Measurements from ENCODE around the gene DLGAP1. TPM values are rescaled to one million over a fixed set of nuclear protein-coding genes. Genes with fewer than 3 reads are reported as not detected.

The DLGAP1 gene
- total RNA-seq, 1 donor from 2014 or later = 3.7 TPM

DNA sequence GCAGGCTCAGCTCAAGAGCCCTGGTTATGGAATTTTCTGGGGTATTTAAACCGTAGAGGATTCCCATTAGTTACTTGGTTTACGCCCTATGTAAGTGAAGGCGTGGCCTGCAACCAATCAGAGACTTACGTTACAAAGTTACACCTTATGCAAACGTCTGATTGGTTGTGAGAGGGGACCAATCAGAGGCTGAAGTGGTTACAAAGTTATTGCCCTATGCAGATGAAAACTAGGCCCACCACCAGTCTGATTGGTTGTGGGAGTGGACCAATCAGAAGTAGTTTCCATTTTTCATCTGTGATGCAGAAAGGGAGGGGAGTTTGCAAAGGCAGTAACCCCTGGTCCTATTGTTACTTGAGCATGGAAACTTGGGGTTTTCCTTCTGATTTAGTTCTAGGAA, 49.1 kb downstream of the DLGAP1 start:
- TF ChIP-seq, protein P1, sequence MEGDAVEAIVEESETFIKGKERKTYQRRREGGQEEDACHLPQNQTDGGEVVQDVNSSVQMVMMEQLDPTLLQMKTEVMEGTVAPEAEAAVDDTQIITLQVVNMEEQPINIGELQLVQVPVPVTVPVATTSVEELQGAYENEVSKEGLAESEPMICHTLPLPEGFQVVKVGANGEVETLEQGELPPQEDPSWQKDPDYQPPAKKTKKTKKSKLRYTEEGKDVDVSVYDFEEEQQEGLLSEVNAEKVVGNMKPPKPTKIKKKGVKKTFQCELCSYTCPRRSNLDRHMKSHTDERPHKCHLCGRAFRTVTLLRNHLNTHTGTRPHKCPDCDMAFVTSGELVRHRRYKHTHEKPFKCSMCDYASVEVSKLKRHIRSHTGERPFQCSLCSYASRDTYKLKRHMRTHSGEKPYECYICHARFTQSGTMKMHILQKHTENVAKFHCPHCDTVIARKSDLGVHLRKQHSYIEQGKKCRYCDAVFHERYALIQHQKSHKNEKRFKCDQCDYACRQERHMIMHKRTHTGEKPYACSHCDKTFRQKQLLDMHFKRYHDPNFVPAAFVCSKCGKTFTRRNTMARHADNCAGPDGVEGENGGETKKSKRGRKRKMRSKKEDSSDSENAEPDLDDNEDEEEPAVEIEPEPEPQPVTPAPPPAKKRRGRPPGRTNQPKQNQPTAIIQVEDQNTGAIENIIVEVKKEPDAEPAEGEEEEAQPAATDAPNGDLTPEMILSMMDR (conservative IDR thresholded peaks at IDR 0.05) = no peak
- no peak overlapping the region for H3K4me3 Mint-ChIP-seq
- H3K4me1 Mint-ChIP-seq (ENCODE audit: unreplicated experiment) = peaks cover 1% of the 10 kb centered on the region
- no peak for DNase-seq (ENCODE audit: extremely low spot score, unreplicated experiment)
- peaks cover 4% of the 10 kb centered on the region for H3K9me3 Mint-ChIP-seq
- H3K36me3 Mint-ChIP-seq = no peaks in the 10 kb centered on the region
- no peaks in the 10 kb centered on the region for H3K27me3 Mint-ChIP-seq
- no peak overlapping the region for H3K27ac Mint-ChIP-seq

DNA sequence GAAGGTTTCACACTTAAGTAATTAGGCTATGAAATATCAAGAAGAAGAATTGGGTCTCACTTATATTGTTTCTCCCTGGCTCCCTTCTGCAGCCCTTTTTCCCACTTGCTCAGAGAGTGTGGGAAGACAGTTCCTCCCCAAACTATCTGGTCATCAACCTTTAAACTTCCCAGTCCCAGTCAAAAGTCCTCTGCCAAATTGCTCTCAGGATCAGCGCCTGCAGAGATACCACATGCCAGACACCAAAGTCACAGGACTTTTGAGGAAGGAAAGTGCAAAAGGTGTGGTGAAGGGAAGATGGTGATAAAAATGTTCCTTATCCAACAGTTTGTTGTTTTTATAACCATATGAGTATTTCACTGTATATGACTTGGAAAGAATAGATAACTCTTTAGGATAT, 51.3 kb downstream of the DLGAP1 start:
- peaks cover 4% of the 10 kb centered on the region for H3K4me1 Mint-ChIP-seq (ENCODE audit: unreplicated experiment)

DNA sequence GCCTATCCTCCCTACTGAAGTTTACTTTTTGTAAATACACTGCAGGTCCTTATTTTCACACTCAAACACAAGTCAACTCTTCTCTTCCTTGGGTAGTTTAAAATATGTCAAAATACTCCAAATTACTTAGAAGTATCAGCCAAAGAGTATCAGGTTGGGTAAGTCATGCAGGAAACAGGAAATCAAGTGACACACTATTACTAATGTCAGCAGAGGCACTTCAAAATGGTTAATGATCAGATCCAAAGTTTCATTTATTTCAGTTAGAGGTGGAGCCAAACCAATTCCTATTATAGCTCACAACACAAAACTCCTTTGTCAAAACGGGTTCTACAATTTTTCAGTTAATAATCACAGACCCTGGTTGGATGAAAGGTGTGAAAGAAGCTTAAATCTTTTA, 54.2 kb downstream of the DLGAP1 start:
- H3K27me3 Mint-ChIP-seq = no peaks in the 10 kb centered on the region
- H3K27ac Mint-ChIP-seq = no peak overlapping the region
- DNase-seq (ENCODE audit: extremely low spot score, unreplicated experiment) = no peak
- peaks cover 4% of the 10 kb centered on the region for H3K9me3 Mint-ChIP-seq
- no peaks in the 10 kb centered on the region for H3K36me3 Mint-ChIP-seq
- peaks cover 7% of the 10 kb centered on the region for H3K4me1 Mint-ChIP-seq (ENCODE audit: unreplicated experiment)
- H3K4me3 Mint-ChIP-seq = no peak overlapping the region
- TF ChIP-seq, protein P1 (conservative IDR thresholded peaks at IDR 0.05) = no peak

More for the DNA sequence above, 51.3 kb downstream of the DLGAP1 start:
- Mint-ChIP-seq H3K36me3 (no peaks in the 10 kb centered on the region), H3K9me3 (peaks cover 4% of the 10 kb centered on the region), H3K27ac (no peak overlapping the region), H3K4me3 (no peak overlapping the region), H3K27me3 (no peaks in the 10 kb centered on the region)
- DNase-seq (ENCODE audit: extremely low spot score, unreplicated experiment) = no peak
- TF ChIP-seq, protein P1 (conservative IDR thresholded peaks at IDR 0.05) = no peak

DNA sequence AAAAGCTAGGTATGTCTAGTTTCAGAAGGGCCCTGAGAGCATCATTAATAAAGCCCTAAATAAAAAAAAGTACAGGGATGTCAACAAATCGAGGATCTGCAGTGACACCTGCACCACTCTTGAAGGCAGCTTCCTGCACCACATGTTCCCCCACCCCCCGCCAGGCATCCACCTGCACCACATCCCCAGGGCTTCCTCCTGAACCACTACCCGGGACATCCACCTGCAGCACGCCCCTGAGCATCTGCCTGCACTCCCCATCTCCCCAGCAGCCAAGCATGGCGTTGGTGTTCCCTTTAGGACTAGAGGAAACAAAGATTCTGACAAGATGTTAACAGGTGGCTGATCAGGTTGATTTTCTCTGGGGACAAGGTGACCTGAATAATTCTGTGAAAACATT, 55.2 kb downstream of the DLGAP1 start:
- Mint-ChIP-seq H3K27ac (no peak overlapping the region), H3K36me3 (no peaks in the 10 kb centered on the region), H3K27me3 (no peaks in the 10 kb centered on the region), H3K9me3 (no peaks in the 10 kb centered on the region), H3K4me1 (ENCODE audit: unreplicated experiment) (peaks cover 9% of the 10 kb centered on the region), H3K4me3 (no peak overlapping the region)
- DNase-seq (ENCODE audit: extremely low spot score, unreplicated experiment) = no peak
- TF ChIP-seq, protein P1 (conservative IDR thresholded peaks at IDR 0.05) = no peak

DNA sequence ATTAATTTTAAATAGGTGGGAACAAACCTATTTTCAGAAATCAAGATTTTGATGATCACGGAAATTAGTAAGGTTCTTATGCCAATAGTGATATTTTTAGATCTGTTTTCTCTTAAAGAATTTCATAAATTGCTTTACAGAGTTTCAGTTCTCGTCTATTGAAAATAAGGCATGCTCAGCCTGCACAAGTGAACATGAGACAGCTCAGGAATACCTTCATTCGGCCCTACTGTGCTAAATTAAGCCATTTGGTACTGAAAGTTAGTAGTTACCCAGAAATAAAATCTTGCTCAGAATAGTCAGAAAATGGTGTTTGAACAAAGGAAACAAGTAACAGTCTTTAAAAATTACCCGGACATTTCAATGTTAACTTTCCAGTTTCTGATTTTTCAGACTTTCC, 60.4 kb downstream of the DLGAP1 start:
- TF ChIP-seq, protein P1 (conservative IDR thresholded peaks at IDR 0.05) = no peak
- Mint-ChIP-seq H3K27ac (no peak overlapping the region), H3K4me3 (no peak overlapping the region), H3K4me1 (ENCODE audit: unreplicated experiment) (peaks cover 5% of the 10 kb centered on the region), H3K36me3 (no peaks in the 10 kb centered on the region), H3K9me3 (no peaks in the 10 kb centered on the region), H3K27me3 (no peaks in the 10 kb centered on the region)
- DNase-seq (ENCODE audit: extremely low spot score, unreplicated experiment) = no peak

DNA sequence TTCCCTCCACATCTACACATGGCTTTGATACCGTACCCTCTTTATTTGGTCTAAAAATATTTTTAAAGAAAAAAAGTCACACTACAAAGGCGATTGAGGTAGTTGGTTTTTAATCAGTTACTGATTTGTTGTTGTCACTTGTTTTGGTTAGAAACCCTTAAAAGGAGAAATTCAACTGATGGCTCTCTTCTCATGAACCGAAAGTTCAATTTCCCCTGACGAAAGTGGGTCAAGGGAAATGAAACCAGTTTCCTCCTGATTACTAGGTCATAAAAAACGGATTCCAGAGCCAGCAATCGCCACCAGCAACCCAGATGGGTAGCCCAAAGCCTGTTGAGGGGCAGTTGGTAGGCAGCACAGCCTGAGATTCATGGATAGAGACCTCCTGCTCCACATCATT, 63.2 kb downstream of the DLGAP1 start:
- no peak for DNase-seq (ENCODE audit: extremely low spot score, unreplicated experiment)
- no peak overlapping the region for H3K4me3 Mint-ChIP-seq
- no peaks in the 10 kb centered on the region for H3K36me3 Mint-ChIP-seq
- no peak overlapping the region for H3K27ac Mint-ChIP-seq
- TF ChIP-seq, protein P1 (conservative IDR thresholded peaks at IDR 0.05) = no peak
- H3K4me1 Mint-ChIP-seq (ENCODE audit: unreplicated experiment) = peaks cover 5% of the 10 kb centered on the region
- no peaks in the 10 kb centered on the region for H3K9me3 Mint-ChIP-seq
- H3K27me3 Mint-ChIP-seq = no peaks in the 10 kb centered on the region

Data from type B pancreatic cell (in vitro differentiated cells).